Kidney tubule cell (primary cell): ENCODE measurements around the gene CCT3.
"Not testable (repeated sequence)": the region's sequence is repeated elsewhere in the genome, so short reads cannot be mapped to it uniquely, and the experiment has no call there.

ENCODE experiments used
- DNase-seq: peaks from one replicate; pipeline ENCODE4 v3.0.0-alpha.2; 2018; ENCODE audit warnings: low spot score

The CCT3 gene

DNA sequence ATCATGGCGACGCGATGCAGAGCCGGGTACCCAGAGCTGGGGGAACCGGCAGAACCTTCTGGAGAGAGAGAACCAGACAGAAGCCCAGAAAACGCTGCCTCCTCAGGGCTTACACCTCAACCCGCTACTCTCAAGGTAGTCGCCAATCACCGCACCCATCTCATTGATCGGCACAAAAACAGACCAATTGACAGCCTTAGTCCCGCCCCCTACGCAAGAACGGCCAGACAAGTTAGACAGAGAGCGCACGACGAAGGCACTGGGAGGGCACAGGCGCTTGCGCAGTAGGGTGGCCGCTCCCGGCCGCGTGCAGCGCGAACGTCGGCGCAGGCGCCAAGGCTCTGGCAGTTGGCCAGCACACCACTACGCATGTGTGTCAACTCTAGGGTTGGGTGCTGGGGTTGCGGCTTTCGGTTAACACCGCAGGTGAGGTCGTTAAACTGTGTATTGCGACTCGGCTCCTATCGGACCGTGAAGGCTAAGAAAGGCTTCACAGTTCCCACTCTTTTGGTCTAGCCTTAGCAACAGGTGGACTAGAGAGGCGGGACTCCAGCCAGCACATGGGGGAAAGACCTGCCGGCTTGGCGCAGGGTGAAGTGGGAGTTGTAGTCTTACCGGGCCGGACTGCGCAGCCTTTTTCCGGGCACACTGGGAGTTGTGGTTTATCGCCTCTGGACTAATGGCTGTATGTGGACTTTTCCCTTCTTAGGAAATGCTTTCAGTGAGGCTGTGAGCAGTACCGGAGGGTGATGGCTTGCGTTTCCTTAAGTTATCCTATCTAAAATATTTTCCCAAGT is at the start of gene CCT3, which contains the start of gene TSACC:
CCT3 (minus strand) TSS at position 113 of the 797 bp plus-strand sequence; CDS start at position 5, 108 bp downstream.
TSACC (plus strand) TSS at position 347 of the 797 bp plus-strand sequence. CDS start 1,232 bp downstream, outside the sequence.
- DNase-seq = peak; percentile 100

DNA sequence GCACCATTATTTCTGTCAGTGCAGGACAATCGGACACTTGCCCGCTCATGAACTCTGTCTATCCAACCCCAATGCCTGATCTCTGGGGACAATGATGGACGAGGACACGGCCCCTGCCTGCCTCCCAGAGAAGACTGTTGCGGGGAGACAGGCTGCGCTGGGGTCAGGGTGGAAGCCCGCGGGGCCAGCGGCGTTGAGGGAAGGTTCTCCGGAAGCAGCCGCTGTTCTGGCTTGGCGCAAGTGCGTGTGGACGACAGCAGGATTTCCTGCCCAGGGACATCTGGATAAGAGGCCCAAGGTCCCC is 49.7 kb upstream of the CCT3 start:
- DNase-seq = no peak

DNA sequence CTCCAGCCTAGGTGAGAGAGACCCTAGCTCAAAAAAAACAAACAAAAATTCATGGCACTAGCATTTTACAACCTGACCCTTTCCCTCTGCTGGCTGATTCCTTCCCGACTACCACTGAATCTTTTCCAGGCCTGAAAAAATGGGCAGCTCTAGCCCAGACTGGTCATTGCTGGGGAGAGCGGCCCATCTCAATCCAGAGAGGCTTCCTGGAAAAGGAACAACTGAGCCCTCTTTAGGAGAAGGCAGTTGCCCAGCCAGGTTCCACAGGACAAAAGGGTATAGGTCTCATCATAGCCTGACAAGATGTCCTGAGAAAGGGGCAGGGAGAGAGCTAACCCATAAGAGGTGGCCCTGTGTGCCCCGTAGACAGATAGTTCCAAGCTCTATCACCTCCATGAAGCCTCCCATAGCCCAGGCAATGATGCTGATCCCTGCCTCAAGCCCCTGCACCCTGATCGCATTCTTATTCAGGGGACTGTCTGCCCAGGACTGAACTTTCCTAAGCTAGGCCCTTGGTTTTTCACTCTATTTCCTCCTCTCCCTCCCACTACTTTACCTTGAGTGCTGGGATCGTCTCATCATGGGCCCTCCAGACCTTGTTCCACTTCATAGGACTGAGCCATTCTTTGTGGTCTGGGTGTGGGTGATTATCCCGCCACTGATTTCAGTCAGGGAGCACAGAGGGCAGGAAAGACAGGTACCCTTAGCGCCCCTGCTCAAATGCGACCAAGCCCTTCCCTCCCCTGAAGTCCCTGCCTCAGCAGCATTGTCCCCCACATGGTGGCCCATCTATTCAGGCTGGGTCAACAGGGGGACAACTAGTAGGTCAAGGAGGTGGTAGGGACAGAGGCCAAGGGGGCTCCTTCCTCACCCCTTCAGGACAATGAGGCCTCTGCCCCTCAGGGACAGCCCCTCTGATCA is 49.1 kb upstream of the CCT3 start:
- DNase-seq = no peak

DNA sequence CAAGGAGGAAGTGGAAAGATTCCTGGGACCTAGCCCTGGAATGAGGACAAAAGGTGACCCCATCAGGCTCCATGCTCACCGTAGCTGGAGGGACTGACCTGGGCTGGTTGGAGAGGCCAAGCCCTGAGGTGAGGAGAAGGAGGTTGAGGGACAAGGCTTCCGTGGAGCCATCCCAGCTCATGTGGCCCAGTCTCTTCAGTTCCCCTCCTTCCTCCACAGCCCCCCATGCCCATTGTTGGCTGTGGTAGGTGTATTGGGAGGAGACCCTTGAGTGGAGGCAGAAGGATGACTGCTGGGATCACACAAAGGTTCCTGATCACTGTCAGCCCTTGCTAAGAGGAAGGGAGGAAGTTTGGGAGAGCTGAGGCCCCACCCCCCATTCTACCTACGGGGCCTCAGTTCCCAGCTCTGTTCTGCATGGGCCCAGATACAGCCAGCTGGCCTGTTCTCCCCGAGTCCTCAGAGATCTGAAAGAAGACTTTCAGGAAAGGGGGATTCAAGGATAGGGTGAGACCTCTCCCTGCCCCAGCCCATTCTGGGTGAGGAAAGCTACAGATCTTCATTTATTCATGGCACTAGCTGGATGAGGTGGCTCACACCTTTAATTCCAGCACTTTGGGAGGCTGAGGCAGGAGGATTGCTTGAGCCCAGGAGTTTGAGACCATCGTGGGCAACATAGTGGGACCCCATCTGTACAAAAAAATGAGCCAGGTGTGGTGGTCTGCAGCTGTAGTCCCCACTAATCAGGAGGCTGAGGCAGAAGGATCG is 48.2 kb upstream of the CCT3 start:
- no peak for DNase-seq

DNA sequence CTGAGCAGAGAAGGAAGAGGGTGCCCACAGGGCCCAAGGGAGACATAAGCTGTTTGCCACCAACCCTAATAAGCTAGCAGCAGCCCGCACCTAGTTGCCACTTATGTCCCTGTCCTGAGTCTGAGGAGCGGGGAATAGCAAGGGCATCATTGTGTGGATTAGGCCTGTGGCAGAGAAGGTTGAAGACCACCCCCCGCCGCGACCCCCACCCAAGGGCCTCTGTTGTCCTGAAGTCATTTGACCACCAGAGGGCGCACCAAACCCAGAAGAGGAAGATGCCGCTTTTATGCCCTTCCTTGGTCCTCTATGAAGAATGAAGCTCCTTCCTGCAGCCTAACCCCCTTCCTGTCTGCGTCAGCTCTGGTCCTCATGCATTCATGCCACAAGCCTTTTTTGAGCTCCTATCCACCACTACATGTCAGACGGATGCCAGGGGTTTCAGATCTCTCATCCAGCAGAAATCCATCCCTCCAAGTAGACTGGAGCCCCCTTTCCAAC is 47.5 kb upstream of the CCT3 start:
- DNase-seq = peak; percentile 62

DNA sequence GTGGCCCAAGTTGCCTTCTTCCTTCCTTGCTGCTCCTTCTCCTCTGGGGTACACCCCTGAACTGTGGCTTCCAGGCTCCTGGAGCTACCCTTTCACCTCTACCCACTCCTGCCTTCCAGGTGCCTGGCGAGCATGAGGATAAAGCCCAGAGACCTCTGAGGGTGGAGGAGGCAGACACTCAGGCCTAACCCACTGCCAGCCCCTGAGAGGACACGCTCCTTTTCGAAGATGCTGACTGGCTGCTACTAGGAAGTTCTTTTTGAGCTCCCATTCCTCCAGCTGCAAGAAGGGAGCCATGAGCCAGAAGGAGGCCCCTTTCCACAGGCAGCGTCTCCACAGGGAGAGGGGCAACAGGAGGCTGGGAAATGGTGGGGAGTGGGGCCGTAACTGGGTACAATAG is 46.6 kb upstream of the CCT3 start:
- no peak for DNase-seq

DNA sequence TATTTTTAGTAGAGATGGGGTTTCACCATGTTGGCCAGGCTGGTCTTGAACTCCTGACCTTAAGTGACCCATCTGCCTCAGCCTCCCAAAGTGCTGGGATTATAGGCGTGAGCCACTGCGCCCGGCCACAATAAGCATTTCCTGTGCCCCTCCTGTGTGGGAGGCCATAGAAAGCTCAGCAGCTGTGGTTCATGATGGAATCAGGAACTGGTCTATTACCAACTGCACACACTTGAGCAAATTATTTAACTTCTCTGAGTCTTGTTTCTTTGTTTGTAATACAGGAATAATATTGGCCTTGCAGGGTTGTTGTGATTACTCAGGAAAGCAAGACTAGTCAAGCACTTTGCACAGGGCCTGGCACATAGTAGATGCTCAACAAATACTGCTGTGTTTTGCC is 45.9 kb upstream of the CCT3 start:
- DNase-seq = no peak

DNA sequence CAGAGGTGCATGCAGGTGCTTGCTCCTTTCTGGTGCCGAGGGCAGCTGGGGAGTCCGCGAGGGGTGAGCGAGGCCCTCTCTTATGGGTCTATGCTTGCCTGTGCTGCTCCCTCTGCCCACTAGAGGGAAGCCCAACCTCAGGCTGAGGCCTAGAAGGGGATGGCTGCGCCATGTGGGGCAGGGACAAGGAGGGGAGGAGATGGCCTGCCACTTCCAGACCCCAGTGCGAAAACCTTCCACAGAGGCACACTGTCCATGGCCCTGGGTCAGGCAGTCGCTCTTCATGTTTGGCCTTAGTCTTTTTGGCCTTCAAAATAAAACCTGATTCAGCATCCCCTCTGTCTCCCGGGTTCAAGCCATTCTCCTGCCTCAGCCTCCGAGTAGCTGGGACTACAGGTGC is 44.9 kb upstream of the CCT3 start:
- DNase-seq = peak; percentile 61

DNA sequence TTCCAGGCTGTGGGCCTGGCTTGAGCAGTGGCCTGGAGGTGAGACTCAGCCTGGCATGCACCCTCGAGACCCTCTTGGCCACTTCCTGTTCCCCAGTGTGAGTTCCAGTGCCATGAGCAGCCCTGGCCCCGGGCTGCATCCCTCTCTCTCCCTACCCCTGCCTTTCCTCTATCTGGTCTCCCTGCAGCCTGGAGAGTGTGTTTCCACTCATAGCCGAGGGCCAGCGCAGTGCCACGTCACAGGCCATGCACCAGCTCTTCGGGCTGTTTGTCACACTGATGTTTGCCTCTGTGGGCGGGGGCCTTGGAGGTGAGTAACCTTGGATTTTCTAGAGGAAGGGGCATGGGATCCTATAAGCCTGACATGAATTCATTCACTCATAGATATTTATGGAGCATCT is 44.5 kb upstream of the CCT3 start:
- no peak for DNase-seq

DNA sequence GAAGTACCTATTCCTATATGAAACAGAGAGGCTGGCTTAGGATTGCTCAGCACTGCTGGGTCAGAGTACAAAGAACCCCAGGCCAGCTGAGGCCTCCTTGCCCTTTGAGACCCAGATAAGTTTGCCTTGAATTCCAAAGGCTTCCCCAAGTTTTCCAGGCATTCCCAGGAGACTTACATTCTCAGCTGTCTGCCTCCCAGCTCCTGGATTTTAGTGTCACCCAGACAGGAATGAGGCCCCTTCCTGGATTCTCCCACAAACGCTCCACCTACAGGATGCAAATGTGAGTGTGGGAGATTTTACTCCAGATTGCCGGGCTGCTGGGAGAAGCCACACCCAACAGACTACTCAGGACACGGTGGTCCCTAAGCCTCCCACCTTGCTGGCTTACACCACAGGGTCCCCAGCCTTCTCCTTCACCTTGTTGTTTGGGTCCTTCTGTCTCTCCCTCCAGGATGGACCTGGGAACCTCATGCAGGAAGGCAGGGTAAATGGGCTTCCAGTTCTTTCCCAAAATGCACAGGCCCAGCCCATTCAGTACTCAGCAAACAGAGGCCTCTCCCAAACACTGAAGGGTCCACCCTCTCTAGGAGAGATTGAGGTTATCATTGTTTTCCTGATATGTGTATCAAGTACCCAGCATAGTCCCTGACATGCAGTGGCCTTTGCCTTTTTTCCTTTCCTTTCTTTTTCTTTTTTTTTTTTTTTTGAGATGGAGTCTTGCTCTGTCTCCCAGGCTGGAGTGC is 41.5 kb upstream of the CCT3 start:
- DNase-seq = no peak

DNA sequence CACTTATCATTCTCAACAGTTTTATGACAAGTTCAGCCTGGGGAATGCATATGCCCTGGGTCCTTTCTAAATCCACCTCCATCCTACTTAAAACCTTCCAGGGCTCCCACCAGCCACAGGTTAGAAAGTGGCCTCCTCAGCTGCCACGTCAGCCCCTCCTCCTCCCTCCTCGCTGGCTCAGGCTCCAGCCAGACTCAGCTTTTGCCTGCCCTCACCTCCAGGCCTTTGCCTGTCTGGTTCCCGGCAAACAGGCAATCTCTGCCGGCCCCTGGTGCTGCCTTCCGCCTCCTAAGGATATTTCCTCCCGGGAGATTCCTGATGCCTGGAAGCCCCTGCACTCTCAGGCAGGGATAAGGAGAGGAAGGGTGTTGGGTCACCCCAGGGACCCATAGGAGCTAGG is 40.5 kb upstream of the CCT3 start:
- DNase-seq = no peak

DNA sequence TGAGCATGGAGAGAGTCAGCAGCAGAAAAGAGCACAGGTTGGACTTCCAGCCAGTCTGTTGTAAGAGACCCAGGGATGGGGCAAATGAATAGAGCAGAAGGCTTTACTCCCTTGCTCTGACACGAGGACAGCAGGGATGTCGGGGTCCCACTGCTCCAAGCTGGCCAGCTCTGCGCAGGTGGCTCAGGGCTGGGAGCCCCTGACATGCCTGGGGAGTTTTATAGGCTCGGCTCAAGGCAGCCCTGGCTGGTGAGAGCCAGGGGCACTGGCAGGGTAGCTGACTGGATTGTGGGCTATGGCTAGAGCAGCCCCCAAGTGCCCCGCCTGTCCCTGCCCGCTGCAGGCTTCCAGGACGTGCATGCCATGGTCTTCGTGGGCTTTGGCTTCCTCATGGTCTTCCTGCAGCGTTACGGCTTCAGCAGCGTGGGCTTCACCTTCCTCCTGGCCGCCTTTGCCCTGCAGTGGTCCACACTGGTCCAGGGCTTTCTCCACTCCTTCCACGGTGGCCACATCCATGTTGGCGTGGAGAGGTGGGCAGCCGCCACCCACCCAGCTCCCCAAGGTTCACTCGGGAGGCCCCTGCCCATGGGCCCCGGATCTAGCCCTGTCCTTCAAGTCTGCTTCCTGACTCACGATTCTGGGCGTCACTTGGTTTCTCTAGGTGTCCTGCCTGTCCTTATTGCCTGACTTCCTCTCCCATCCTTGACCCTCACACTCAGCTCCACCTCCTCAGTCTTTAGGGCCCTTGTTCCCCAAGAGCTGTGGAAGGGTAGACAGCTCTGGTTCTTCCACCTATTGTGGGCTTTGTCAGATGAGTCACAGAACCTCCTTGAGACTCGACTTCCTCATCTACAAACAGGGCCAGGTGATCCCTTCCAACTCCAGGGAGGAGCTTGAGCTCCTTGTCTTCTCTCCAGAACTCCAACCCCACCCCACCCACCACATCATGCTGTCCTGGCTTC is 39.1 kb upstream of the CCT3 start:
- peak; percentile 20 for DNase-seq

DNA sequence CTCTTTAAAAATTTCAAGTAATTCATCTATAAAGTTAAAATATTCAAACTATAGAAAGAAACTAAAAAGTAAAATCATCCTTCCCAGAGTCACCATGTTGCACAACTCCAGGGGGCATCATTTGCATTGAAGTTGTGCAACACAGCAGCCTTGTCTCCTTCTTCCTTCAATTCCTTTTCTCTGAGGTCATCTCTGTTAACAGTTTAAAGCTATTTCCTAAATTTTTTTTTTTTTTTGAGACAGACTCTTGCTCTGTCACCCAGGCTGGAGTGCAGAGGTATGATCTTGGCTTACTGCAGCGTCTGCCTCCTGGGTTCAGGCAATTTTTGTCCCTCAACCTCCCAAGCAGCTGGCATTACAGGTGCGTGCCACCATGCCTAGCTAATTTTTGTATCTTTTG is 38.1 kb upstream of the CCT3 start:
- no peak for DNase-seq

DNA sequence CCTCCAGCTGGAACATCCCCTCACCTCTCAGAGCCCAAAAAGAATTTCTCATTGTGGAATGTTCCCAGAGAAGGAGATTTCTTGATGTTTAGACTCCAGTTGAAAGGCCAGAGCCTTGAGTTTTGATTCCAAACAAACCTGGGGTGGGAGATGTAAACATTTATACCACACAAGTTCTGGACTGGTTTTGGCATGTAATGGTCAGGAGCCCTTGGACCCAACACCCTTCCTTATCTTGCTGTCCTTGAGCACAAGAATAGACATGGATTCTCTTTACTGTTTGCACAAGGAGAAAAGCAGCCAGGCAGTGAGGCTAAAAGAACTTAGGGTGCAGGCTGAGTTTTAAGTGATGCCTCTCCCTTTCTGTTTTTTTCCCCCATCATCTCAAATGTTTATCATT is 35.5 kb upstream of the CCT3 start:
- no peak for DNase-seq

DNA sequence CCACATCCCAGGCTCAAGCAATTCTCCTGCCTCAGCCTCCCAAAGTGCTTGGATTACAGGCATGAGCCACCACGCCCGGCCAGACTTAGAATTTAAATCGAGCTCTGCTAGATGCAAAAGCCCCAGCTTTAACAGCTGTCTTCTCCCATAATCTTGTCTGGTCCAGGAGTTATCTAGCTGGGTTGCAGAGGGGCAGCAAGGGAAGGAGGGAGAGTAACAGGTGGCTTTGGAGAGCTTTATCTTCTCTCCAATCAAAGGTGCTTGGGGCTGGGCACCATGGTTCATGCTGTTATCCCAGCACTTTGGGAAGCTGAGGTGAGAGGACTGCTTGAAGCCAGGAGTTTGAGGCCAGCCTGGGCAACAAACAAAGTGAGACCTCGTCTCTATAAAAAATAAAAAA is 34.8 kb upstream of the CCT3 start:
- no peak for DNase-seq

DNA sequence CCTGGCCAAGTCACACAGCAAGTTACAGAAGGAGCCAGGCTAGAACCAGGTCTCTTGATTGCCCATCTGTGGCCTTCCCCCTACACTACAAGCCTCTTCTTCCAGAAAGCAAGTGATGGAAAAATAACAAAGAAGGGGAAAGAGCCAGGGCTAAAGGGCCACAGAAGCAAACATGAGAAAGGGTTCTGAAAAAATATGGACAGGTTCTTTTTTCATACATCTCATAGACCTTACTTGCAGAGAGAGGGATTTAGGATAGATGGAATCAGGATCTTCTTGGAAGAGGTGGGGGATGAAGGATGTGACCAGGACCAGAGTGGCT is 34.1 kb upstream of the CCT3 start:
- DNase-seq = peak; percentile 24

DNA sequence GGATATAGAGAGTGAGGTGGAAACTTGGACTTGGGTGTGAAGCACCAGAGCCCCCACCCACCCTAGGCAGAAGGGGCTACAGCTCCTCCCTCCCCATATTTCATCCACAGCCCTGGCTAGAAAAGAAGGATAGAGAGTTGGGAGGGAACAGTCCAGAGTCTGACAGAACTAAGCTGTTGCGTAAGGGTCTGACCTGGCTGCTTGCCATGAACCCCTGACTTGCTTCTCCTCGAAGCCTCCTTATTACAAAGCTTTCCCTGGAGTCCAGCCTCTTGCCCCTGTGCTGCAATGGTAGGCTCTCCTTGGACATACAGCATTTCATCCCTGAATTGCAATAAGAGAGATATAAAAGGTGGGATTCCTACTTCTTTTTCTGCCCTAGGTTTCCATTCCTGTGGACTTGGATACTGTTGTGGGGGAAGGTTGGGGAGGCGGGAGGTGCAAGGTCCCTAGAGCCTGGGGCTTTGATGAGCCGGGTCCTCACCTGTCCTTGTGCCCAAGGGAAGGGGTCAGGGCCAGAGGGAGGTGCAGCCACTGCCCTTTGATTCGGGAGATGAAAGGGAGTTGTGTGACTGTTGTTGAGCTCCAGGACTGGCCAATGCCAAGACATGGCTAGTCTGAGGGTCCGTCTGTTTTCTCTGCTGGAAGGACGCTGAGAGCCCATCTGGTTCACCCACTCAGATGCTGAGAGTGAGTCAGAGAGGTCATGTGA is 33.6 kb upstream of the CCT3 start:
- DNase-seq = no peak

DNA sequence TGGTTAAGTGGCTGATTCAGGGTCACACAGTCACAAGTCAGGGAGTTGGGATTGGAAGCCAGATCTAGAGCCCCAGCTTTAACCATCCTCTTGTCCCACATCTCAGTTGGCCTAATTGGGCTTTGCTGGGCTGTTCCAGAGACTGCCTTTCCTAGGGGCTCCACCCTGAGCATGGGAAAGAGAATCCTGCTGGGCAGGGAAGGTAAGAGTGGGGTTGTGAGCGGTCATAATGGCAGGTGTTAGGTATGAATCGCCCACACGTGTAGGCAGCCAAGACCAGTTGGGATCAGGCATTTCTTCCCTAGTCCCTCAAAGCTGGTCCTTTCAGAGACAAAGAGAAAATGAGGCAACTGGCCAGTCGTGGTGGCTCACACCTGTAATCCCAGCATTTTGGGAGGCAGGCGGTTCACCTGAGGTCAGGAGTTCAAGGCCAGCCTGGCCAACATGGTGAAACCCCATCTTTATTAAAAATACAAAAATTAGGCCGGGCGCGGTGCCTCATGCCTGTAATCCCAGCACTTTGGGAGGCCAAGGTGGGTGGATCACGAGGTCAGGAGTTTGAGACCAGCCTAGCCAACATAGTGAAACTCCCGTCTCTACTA is 31.7 kb upstream of the CCT3 start:
- not testable (repeated sequence) for DNase-seq

DNA sequence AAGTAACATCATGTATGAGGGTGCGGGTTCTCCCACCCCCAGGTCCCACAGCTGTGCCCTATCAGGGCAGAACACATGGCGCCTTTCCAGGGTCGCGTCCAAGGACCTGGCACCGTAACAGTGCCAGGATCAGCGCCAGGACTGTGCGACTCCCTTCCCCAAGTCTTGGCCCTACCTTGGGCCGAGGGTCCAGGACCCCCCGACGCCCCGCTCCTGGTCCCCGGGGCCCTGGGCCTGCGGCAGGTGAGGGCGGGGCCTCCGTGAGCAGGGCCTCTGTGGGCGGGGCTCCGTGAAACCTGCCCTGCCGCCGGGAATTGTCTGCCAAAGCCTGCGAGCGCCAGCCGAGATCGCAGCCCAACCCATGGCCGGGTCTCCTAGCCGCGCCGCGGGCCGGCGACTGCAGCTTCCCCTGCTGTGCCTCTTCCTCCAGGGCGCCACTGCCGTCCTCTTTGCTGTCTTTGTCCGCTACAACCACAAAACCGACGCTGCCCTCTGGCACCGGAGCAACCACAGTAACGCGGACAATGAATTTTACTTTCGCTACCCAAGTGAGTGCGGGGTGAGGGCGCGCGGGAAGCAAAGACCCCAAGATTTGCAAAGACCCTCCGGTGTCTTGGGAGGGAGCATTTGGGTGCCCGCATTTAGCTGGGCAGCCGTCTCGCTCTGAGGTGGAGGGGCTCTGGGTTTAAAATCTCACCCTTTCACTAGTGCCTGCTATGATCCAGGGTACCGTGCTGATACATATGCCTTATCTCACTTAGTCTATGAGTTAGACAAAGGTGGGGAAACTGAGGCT is 31.0 kb upstream of the CCT3 start, which contains the start of gene RHBG:
RHBG (plus strand) TSS at position 323 of the 796 bp plus-strand sequence; CDS start at position 362, 39 bp downstream.
- DNase-seq = peak; percentile 50
